Measurements from ENCODE around the gene INPP5A.

Gene INPP5A

GRCh38 chr10:132588301-132589013 lies 50.9 kb downstream of the INPP5A start:
- no peaks in the 10 kb centered on the region for H3K9me3 ChIP-seq (ENCODE audit: control insufficient read depth, insufficient read depth, low read depth, low read length)
- H3K9ac ChIP-seq (ENCODE audit: low read length) = no peak overlapping the region
- H3K27ac ChIP-seq (ENCODE audit: low read depth, low read length) = no peak overlapping the region
- no peak overlapping the region for H3K4me3 ChIP-seq (ENCODE audit: low read depth, low read length)
- no peaks in the 10 kb centered on the region for H3K36me3 ChIP-seq (ENCODE audit: control insufficient read depth, insufficient read depth, low read length)
- H3K4me1 ChIP-seq (ENCODE audit: control insufficient read depth, insufficient read depth, low read length) = peaks cover 3% of the 10 kb centered on the region; the same call in 1 of the 2 replicates
- no peaks in the 10 kb centered on the region for H3K27me3 ChIP-seq (ENCODE audit: control insufficient read depth, insufficient read depth, low read length)

- H3K36me3 ChIP-seq (ENCODE audit: control insufficient read depth, insufficient read depth, low read length) = no peaks in the 10 kb centered on the region
- H3K9me3 ChIP-seq (ENCODE audit: control insufficient read depth, insufficient read depth, low read depth, low read length) = no peaks in the 10 kb centered on the region
- no peak overlapping the region for H3K9ac ChIP-seq (ENCODE audit: low read length)
- no peaks in the 10 kb centered on the region for H3K27me3 ChIP-seq (ENCODE audit: control insufficient read depth, insufficient read depth, low read length)
- H3K27ac ChIP-seq (ENCODE audit: low read depth, low read length) = no peak overlapping the region
- H3K4me1 ChIP-seq (ENCODE audit: control insufficient read depth, insufficient read depth, low read length) = peaks cover 3% of the 10 kb centered on the region; the same call in 1 of the 2 replicates
- no peak overlapping the region for H3K4me3 ChIP-seq (ENCODE audit: low read depth, low read length)
Measured at GRCh38 chr10:132589015-132589414, 51.4 kb downstream of the INPP5A start.

DNA sequence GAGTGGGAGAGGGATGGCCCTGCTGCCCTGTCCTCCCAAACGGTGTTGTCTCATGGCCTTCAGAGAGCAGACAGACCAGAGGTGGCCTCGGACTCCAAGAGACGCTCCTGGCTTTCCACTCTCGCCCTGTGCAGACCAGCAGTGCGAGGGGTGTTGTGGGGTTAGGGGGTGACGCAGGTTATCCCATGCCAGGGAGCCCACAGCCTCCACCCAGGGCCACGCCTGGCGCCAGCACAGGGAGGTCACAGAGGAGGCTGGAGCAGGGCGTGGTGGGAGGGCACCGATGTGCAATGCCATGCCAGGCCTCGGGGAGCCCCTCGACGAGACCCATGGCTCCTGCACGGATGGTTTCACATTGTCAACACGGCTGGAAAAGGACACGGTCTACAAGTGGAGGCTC lies 52.1 kb downstream of the INPP5A start:
- Histone ChIP-seq H3K27me3 (ENCODE audit: control insufficient read depth, insufficient read depth, low read length) (no peaks in the 10 kb centered on the region), H3K4me3 (ENCODE audit: low read depth, low read length) (no peak overlapping the region), H3K9ac (ENCODE audit: low read length) (no peak overlapping the region)

GRCh38 chr10:132590094-132590751 lies 52.6 kb downstream of the INPP5A start:
- Histone ChIP-seq H3K4me1 (ENCODE audit: control insufficient read depth, insufficient read depth, low read length) (peaks cover 3% of the 10 kb centered on the region; the same call in 1 of the 2 replicates), H3K4me3 (ENCODE audit: low read depth, low read length) (no peak overlapping the region), H3K9ac (ENCODE audit: low read length) (no peak overlapping the region), H3K9me3 (ENCODE audit: control insufficient read depth, insufficient read depth, low read depth, low read length) (no peaks in the 10 kb centered on the region), H3K36me3 (ENCODE audit: control insufficient read depth, insufficient read depth, low read length) (no peaks in the 10 kb centered on the region), H3K27me3 (ENCODE audit: control insufficient read depth, insufficient read depth, low read length) (no peaks in the 10 kb centered on the region), H3K27ac (ENCODE audit: low read depth, low read length) (no peak overlapping the region)

More for the DNA sequence above, 52.1 kb downstream of the INPP5A start:
- H3K9me3 ChIP-seq (ENCODE audit: control insufficient read depth, insufficient read depth, low read depth, low read length) = no peaks in the 10 kb centered on the region
- H3K27ac ChIP-seq (ENCODE audit: low read depth, low read length) = no peak overlapping the region
- H3K36me3 ChIP-seq (ENCODE audit: control insufficient read depth, insufficient read depth, low read length) = no peaks in the 10 kb centered on the region
- peaks cover 3% of the 10 kb centered on the region; the same call in 1 of the 2 replicates for H3K4me1 ChIP-seq (ENCODE audit: control insufficient read depth, insufficient read depth, low read length)

GRCh38 chr10:132590752-132591121 lies 53.1 kb downstream of the INPP5A start:
- Histone ChIP-seq H3K9me3 (ENCODE audit: control insufficient read depth, insufficient read depth, low read depth, low read length) (no peaks in the 10 kb centered on the region), H3K27ac (ENCODE audit: low read depth, low read length) (no peak overlapping the region), H3K36me3 (ENCODE audit: control insufficient read depth, insufficient read depth, low read length) (no peaks in the 10 kb centered on the region), H3K4me3 (ENCODE audit: low read depth, low read length) (no peak overlapping the region), H3K9ac (ENCODE audit: low read length) (no peak overlapping the region), H3K27me3 (ENCODE audit: control insufficient read depth, insufficient read depth, low read length) (no peaks in the 10 kb centered on the region), H3K4me1 (ENCODE audit: control insufficient read depth, insufficient read depth, low read length) (peaks cover 3% of the 10 kb centered on the region; the same call in 1 of the 2 replicates)

DNA sequence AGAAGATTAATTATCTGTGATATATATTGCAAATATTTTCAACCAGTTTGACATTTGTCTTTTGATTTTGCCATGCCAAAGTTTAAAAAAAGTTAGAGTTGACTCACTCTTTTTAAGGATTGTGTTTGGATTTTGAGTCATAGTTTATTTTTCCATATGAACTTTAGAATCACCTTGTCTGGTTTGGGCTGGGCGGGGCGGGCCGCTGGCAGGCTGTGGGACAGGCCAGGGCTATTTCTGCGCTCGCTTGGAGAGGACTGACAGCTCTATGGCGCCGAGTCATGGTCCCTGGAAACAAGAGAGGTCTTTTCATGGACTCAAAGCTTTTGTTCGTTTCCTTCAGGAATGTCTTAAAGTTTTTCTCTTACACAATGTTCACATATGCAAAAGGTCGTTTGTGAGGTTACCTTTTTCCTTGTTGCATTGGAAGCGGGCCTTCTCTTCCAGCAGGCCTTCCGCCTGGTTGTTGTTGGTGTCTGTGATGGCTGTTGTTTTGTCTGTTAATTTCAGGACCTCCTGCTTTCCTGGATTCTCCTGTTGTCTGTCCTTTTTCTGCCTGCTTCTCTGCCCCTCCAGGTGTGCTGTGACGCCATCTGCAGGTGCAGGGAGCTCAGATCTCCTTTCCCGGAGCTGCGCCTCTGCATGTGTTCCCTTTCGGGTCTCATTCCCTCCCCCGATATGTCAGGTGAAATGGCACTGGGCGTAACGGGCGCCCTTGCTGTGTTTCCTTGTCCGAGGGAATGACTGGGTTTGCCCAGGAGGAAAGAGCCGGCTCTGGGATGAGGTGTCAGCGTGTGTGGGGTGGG lies 53.8 kb downstream of the INPP5A start:
- no peaks in the 10 kb centered on the region for H3K9me3 ChIP-seq (ENCODE audit: control insufficient read depth, insufficient read depth, low read depth, low read length)
- no peaks in the 10 kb centered on the region for H3K27me3 ChIP-seq (ENCODE audit: control insufficient read depth, insufficient read depth, low read length)
- H3K4me1 ChIP-seq (ENCODE audit: control insufficient read depth, insufficient read depth, low read length) = peaks cover 3% of the 10 kb centered on the region; the same call in 1 of the 2 replicates
- no peak overlapping the region for H3K9ac ChIP-seq (ENCODE audit: low read length)
- H3K27ac ChIP-seq (ENCODE audit: low read depth, low read length) = no peak overlapping the region
- no peaks in the 10 kb centered on the region for H3K36me3 ChIP-seq (ENCODE audit: control insufficient read depth, insufficient read depth, low read length)
- H3K4me3 ChIP-seq (ENCODE audit: low read depth, low read length) = no peak overlapping the region

DNA sequence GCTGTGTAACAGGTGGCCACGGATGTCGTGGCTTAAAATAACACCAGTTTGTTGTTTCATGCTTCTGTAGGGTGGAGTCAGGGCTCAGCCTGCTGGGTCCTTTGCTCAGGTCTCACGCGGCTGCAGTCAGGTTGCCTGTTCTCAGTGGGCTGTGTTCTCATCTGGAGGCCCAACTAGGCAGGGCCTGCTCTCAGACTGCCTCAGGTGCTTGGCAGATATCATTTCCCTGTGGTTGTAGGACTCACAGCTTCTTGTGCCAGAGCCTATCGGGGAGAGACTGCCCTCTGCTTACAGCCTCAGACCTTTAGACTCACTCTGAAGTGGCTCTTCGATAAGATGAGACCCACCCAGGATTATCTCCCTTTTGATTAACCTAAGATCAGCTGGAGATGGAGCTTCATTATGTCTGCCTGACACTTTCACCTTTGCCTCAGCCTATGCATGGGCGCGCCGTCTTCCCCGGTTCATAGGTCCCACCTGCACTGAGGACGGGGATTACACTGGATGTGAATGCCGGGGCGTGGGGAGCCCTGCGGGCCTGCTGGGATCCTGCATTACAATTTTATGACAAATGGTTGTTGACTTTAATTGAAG lies 55.3 kb downstream of the INPP5A start:
- no peak overlapping the region for H3K4me3 ChIP-seq (ENCODE audit: low read depth, low read length)
- peaks cover 8% of the 10 kb centered on the region for H3K9me3 ChIP-seq (ENCODE audit: control insufficient read depth, insufficient read depth, low read depth, low read length)
- H3K36me3 ChIP-seq (ENCODE audit: control insufficient read depth, insufficient read depth, low read length) = no peaks in the 10 kb centered on the region
- H3K4me1 ChIP-seq (ENCODE audit: control insufficient read depth, insufficient read depth, low read length) = peaks cover 3% of the 10 kb centered on the region; the same call in 1 of the 2 replicates
- H3K9ac ChIP-seq (ENCODE audit: low read length) = no peak overlapping the region
- H3K27me3 ChIP-seq (ENCODE audit: control insufficient read depth, insufficient read depth, low read length) = no peaks in the 10 kb centered on the region
- H3K27ac ChIP-seq (ENCODE audit: low read depth, low read length) = no peak overlapping the region

DNA sequence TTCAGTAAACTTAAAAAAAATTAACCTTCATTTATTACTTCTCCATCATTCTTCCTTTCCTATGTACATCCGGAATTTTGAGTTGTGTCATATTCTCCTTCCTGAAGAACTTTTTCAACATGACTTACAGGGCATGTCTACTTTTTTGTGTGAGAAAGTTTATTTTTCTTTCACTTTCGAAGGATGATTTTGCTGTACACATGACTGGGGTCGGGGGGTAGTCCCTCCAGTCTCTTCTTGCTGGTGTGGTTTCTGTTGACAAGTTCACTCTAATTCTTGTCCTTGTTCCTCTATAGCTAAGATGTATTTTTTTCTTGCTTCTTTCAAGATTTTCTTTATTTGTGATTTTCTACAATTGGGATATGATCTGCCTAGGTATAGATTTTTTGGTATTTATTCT lies 55.8 kb downstream of the INPP5A start:
- peaks cover 8% of the 10 kb centered on the region for H3K9me3 ChIP-seq (ENCODE audit: control insufficient read depth, insufficient read depth, low read depth, low read length)
- no peaks in the 10 kb centered on the region for H3K27me3 ChIP-seq (ENCODE audit: control insufficient read depth, insufficient read depth, low read length)
- no peak overlapping the region for H3K9ac ChIP-seq (ENCODE audit: low read length)
- H3K4me1 ChIP-seq (ENCODE audit: control insufficient read depth, insufficient read depth, low read length) = peaks cover 3% of the 10 kb centered on the region; the same call in 1 of the 2 replicates
- no peak overlapping the region for H3K4me3 ChIP-seq (ENCODE audit: low read depth, low read length)
- H3K27ac ChIP-seq (ENCODE audit: low read depth, low read length) = no peak overlapping the region
- no peaks in the 10 kb centered on the region for H3K36me3 ChIP-seq (ENCODE audit: control insufficient read depth, insufficient read depth, low read length)

- Histone ChIP-seq H3K4me1 (ENCODE audit: control insufficient read depth, insufficient read depth, low read length) (peaks cover 3% of the 10 kb centered on the region; the same call in 1 of the 2 replicates), H3K27ac (ENCODE audit: low read depth, low read length) (no peak overlapping the region), H3K4me3 (ENCODE audit: low read depth, low read length) (no peak overlapping the region), H3K9me3 (ENCODE audit: control insufficient read depth, insufficient read depth, low read depth, low read length) (peaks cover 9% of the 10 kb centered on the region), H3K36me3 (ENCODE audit: control insufficient read depth, insufficient read depth, low read length) (no peaks in the 10 kb centered on the region), H3K9ac (ENCODE audit: low read length) (no peak overlapping the region), H3K27me3 (ENCODE audit: control insufficient read depth, insufficient read depth, low read length) (no peaks in the 10 kb centered on the region)
Measured at GRCh38 chr10:132593900-132594876, 56.6 kb downstream of the INPP5A start.

DNA sequence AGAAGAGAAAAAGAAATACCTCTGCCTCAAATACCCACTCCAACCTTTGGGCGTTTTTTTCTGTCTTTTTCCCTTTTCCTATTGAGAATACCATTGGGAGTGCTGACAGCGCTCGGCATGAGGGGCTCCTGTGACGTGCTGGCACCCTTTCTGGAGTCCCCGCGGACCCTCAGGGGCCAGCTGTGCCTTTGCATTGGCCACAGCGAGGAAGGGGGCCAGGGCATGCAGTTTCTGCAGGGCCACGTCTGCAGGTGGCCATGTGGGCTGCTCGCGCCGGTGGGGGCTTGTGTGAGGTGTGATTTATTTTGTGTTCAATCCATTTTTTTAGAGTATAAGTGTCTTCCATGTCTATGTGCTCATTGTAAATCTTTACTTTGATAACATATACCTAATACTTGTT lies 57.4 kb downstream of the INPP5A start:
- Histone ChIP-seq H3K4me3 (ENCODE audit: low read depth, low read length) (no peak overlapping the region), H3K9ac (ENCODE audit: low read length) (no peak overlapping the region), H3K9me3 (ENCODE audit: control insufficient read depth, insufficient read depth, low read depth, low read length) (peaks cover 17% of the 10 kb centered on the region), H3K4me1 (ENCODE audit: control insufficient read depth, insufficient read depth, low read length) (peaks cover 3% of the 10 kb centered on the region; the same call in 1 of the 2 replicates), H3K27me3 (ENCODE audit: control insufficient read depth, insufficient read depth, low read length) (no peaks in the 10 kb centered on the region), H3K36me3 (ENCODE audit: control insufficient read depth, insufficient read depth, low read length) (no peaks in the 10 kb centered on the region), H3K27ac (ENCODE audit: low read depth, low read length) (no peak overlapping the region)

Data from HUES6 (cell line).